ENCODE results near the gene LY6G6D.

The LY6G6D gene

DNA sequence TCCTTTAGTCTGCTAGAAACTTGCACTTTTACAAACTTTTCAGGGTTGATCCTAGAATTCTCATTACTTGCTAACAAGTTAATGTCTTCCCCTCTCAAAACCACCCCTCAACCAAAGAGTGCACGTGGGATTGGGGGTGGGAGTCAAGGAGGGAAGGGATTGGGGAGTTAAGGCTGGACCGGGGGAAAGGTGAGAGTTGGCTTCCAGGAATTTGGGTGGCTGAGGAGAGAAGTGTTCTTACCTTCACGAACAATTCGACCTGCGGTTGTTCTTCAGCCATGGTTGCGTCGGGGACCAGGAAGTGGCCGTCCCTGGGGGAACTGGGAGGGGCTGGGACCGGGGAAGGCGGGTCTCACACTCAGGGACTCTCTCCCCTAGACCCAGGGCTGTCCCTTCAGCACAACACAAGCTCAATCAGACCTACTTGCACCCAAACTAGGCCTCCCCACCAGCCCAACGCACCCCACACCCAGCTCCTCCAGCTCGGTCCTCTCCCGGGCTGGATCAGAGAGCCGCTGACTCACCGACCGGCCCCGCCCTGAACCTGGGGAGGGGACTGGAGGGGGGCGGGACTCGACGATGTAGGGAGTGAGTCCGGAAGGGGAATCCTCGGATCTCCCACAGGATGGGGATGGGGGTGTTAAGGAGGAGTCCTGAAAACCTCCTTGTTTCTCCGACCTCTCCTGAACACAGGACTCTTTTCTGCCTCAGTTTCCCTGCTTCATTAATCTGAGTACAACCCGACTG, 21.0 kb downstream of the LY6G6D start, which contains the start of gene CLIC1:
Gene CLIC1, minus strand, starts transcription at position 510 of the 747 bp plus-strand sequence. Its CDS starts 230 bp downstream, at position 280.
- TF ChIP-seq RARB (CRISPR knock-in tag; IDR thresholded peaks at IDR 0.05) (no peak), SNAI2 (CRISPR knock-in tag; IDR thresholded peaks at IDR 0.05) (no peak), ZC3H10 (CRISPR knock-in tag; IDR thresholded peaks at IDR 0.05) (no peak), ZNF565 (CRISPR knock-in tag; conservative IDR thresholded peaks at IDR 0.05; ENCODE audit: low read depth) (no peak), ZNF8 (CRISPR knock-in tag; IDR thresholded peaks at IDR 0.05) (no peak), POU6F1 (CRISPR knock-in tag; IDR thresholded peaks at IDR 0.05; ENCODE audit: borderline replicate concordance, low read depth) (no peak), CSDC2 (CRISPR knock-in tag; IDR thresholded peaks at IDR 0.05) (no peak)
- ATAC-seq: peak; percentile 67

GRCh38 chr6:31736768-31737314, 21.7 kb downstream of the LY6G6D start:
- ATAC-seq: no peak
- TF ChIP-seq ARNTL (CRISPR knock-in tag; IDR thresholded peaks at IDR 0.05; ENCODE audit: borderline replicate concordance, low read depth): no peak

DNA sequence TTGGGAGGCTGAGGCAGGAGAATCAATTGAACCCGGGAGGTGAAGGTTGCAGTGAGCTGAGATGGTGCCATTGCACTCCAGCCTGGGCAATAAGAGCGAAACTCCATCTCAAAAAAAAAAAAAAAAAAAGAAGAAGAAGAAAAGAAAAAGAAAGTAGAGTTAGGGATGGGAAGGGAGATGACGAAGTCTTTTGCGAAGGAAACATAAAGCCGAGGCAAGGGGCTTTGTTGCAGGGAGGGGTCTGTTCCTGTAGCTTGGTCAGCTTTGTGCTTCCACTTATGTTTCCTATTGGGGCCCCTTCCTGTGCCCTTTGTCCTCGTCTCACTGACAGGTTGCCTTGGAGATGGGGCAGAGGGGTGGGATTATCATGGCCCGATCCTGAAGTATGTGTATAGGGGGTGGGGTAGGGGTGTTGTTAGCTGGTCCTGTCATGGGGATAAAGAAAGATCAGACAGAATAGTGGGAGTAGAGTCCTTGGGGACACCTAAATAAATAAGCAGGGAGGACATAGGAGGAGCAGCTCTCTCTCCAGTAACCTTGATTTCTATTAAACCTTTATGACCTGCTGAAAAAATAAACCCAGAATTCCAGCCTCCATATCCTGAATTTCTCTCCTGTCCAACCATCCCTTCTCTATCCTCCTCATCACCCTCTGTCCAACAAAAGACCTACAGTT, 22.3 kb downstream of the LY6G6D start:
- TF ChIP-seq ZNF8 (CRISPR knock-in tag; IDR thresholded peaks at IDR 0.05): no peak
- no peak for TF ChIP-seq TOX (CRISPR knock-in tag; IDR thresholded peaks at IDR 0.05; ENCODE audit: borderline replicate concordance)
- TF ChIP-seq ZNF70 (CRISPR knock-in tag; IDR thresholded peaks at IDR 0.05): no peak
- no peak for TF ChIP-seq CREB5 (CRISPR knock-in tag; IDR thresholded peaks at IDR 0.05; ENCODE audit: low read depth)
- no peak for TF ChIP-seq TCF4 (CRISPR knock-in tag; IDR thresholded peaks at IDR 0.05; ENCODE audit: borderline replicate concordance)
- TF ChIP-seq ZC3H10 (CRISPR knock-in tag; IDR thresholded peaks at IDR 0.05): no peak
- TF ChIP-seq BACH2 (CRISPR knock-in tag; IDR thresholded peaks at IDR 0.05; ENCODE audit: borderline replicate concordance): no peak
- no peak for TF ChIP-seq ZFP30 (CRISPR knock-in tag; IDR thresholded peaks at IDR 0.05)
- TF ChIP-seq ZFP3 (CRISPR knock-in tag; IDR thresholded peaks at IDR 0.05): no peak
- TF ChIP-seq ESRRG (CRISPR knock-in tag; IDR thresholded peaks at IDR 0.05): no peak
- TF ChIP-seq ZNF565 (CRISPR knock-in tag; conservative IDR thresholded peaks at IDR 0.05; ENCODE audit: low read depth): no peak
- no peak for TF ChIP-seq OSR1 (CRISPR knock-in tag; IDR thresholded peaks at IDR 0.05)
- no peak for TF ChIP-seq CSRNP3 (CRISPR knock-in tag; IDR thresholded peaks at IDR 0.05)
- ATAC-seq: no peak

DNA sequence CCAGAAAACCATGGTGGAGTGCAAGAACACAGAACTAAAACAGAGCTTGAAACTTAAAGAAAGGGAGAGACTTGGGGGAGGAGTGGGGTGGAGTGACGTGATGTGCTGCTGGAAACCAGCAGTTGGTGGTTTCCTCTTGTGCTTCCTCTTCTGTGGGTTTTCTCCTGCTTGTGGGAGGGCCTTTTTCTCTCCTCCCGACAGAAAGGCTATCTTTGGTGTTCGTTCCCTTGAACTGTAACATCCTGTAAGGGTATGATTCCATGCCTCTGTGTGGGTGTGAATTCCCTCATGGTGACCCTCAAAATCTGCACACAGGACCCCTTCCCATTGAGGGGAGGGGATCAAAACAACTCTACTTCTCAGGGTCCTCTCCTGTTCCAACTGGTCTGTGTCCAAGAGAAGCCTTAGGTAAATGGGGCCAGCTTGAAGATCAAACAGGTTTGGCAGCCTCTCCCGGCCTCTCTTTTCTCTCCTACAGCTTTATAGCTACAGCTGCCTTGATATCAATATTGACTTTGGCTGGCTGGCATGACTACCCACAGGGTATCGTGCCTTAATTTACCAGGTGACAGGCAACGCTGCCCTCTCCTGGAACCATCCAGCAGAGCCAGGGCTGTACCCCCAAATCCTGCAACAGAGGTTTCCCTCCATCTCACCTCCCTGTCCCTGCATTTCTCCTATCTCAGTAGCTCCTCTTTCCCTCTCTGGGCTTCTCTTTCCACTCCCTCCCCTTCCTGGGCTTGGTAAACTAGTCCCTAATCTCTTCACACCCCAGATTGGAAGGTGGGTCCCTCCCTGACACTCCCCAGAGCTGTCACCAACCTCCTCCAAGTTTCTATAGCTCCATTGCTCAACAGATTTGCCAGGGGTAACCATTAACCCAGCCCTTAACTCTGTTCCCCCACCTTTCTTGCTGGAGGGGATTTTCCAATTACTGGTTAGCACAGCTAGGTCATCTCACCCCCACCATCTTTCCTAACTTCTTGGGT, 23.1 kb downstream of the LY6G6D start:
- ATAC-seq: peak; percentile 29
- TF ChIP-seq ZNF8 (CRISPR knock-in tag; IDR thresholded peaks at IDR 0.05) (no peak), POU6F1 (CRISPR knock-in tag; IDR thresholded peaks at IDR 0.05; ENCODE audit: borderline replicate concordance, low read depth) (no peak), ZNF70 (CRISPR knock-in tag; IDR thresholded peaks at IDR 0.05) (no peak), RARB (CRISPR knock-in tag; IDR thresholded peaks at IDR 0.05) (no peak), TOX (CRISPR knock-in tag; IDR thresholded peaks at IDR 0.05; ENCODE audit: borderline replicate concordance) (no peak), PATZ1 (CRISPR knock-in tag; IDR thresholded peaks at IDR 0.05; ENCODE audit: borderline replicate concordance) (no peak), CSDC2 (CRISPR knock-in tag; IDR thresholded peaks at IDR 0.05) (no peak), TSHZ2 (CRISPR knock-in tag; IDR thresholded peaks at IDR 0.05) (no peak), ISL1 (CRISPR knock-in tag; IDR thresholded peaks at IDR 0.05) (no peak), ZNF565 (CRISPR knock-in tag; conservative IDR thresholded peaks at IDR 0.05; ENCODE audit: low read depth) (no peak), ESRRG (CRISPR knock-in tag; IDR thresholded peaks at IDR 0.05) (no peak)
